Measurements from ENCODE around the gene RHD.

GRCh38 chr1:25347556-25347955 is 75.2 kb downstream of the RHD start:
- TF ChIP-seq REST (IDR thresholded peaks at IDR 0.05; ENCODE audit: low read depth) (no peak), TEAD4 (IDR thresholded peaks at IDR 0.05) (no peak), MAX (IDR thresholded peaks at IDR 0.05) (no peak), YY1 (IDR thresholded peaks at IDR 0.05; ENCODE audit: low read depth) (no peak), TCF12 (IDR thresholded peaks at IDR 0.05; ENCODE audit: low read depth) (no peak), NFIC (IDR thresholded peaks at IDR 0.05) (no peak), EP300 (IDR thresholded peaks at IDR 0.05; ENCODE audit: borderline replicate concordance) (no peak)
